CD4-positive, alpha-beta memory T cell (primary cell): ENCODE measurements around the gene RETSAT. TPM values are rescaled to one million over a fixed set of nuclear protein-coding genes. Genes with fewer than 3 reads are reported as not detected.

Experiments
- CTCF ChIA-PET: fragments of 350-600 bp; sonication (Branson Sonifier 250); formaldehyde crosslinking; loops from one replicate; lab custom pipeline; 2021; ENCODE audit warnings: inconsistent platforms; ENCODE audit not compliant: partially characterized antibody; lab: Charles Lee
- POLR2A ChIA-PET: fragments of 350-600 bp; sonication (Branson Sonifier 250); formaldehyde crosslinking; loops from one replicate; lab custom pipeline; 2021; ENCODE audit not compliant: partially characterized antibody; lab: Charles Lee
- DNase-seq, 5 donors: peaks; one replicate each; pipeline versions ENCODE4 v3.0.0 to v3.0.0-alpha.2; 2020 to 2022; ENCODE audit warnings: mixed read lengths in 1 of 5
- H3K27ac ChIP-seq: one replicate; pipeline ENCODE4 v1.7.0; 2013; ENCODE audit warnings: low read depth, low read length
- H3K27me3 ChIP-seq: 2 replicates; pipeline ENCODE4 v1.7.0; 2013; ENCODE audit warnings: mild to moderate bottlenecking, low read length, moderate library complexity; ENCODE audit not compliant: insufficient read depth
- H3K36me3 ChIP-seq: 2 replicates; pipeline ENCODE4 v1.7.0; 2013; ENCODE audit warnings: mild to moderate bottlenecking, low read length, moderate library complexity; ENCODE audit not compliant: insufficient read depth
- H3K4me1 ChIP-seq: 2 replicates; pipeline ENCODE4 v1.7.0; 2013; ENCODE audit warnings: mild to moderate bottlenecking, low read length, moderate library complexity; ENCODE audit not compliant: insufficient read depth
- H3K4me3 ChIP-seq, 2 donors: one replicate each; pipeline ENCODE4 v1.7.0; 2013; ENCODE audit warnings: low read length in 2 of 2, mild to moderate bottlenecking in 1 of 2
- H3K9me3 ChIP-seq, 2 donors: one replicate each; pipeline ENCODE4 v1.7.0; 2013; ENCODE audit warnings: low read length in 2 of 2, control low read depth in 1 of 2; ENCODE audit not compliant: control insufficient read depth in 1 of 2
- H3K27ac Mint-ChIP-seq, 7 donors: one replicate each; pipeline ENCODE4 v1.8.0; 2020 to 2021; ENCODE audit warnings: mixed read lengths in 7 of 7, mild to moderate bottlenecking in 6 of 7, inconsistent platforms in 3 of 7, moderate library complexity in 3 of 7
- H3K27me3 Mint-ChIP-seq, 2 donors: one replicate each; pipeline ENCODE4 v1.8.0; 2020 to 2021; ENCODE audit warnings: mixed read lengths in 2 of 2
- H3K36me3 Mint-ChIP-seq, 2 donors: one replicate each; pipeline ENCODE4 v1.8.0; 2020 to 2021; ENCODE audit warnings: mixed read lengths in 2 of 2, inconsistent platforms in 1 of 2, mild to moderate bottlenecking in 1 of 2
- H3K4me1 Mint-ChIP-seq, 4 donors: one replicate each; pipeline ENCODE4 v1.8.0; 2020 to 2021; ENCODE audit warnings: mixed read lengths in 4 of 4, mild to moderate bottlenecking in 1 of 4
- H3K4me3 Mint-ChIP-seq, 8 donors: one replicate each; pipeline ENCODE4 v1.8.0; 2020 to 2021; ENCODE audit warnings: mixed read lengths in 8 of 8, mild to moderate bottlenecking in 7 of 8, moderate library complexity in 6 of 8, inconsistent platforms in 3 of 8
- H3K9me3 Mint-ChIP-seq, 8 donors: one replicate each; pipeline ENCODE4 v1.8.0; 2020 to 2021; ENCODE audit warnings: mixed read lengths in 8 of 8, mild to moderate bottlenecking in 5 of 8, inconsistent platforms in 3 of 8, moderate library complexity in 1 of 8
- intact Hi-C: fragments of 100-400 bp; cut with micrococcal nuclease; formaldehyde crosslinking; loops from one replicate; pipeline ENCODE4 v1.15.1; 2023
- polyA plus RNA-seq, 2 donors: library from polyadenylated mRNA; unstranded; fragments of 300-500 nt; fragmentation: Illumina TruSeq; gene quantifications; one replicate each; pipeline ENCODE4 v1.2.3, GENCODE V29; 2021
- total RNA-seq, 2 experiments: library from RNA; stranded (reverse); gene quantifications; one replicate each; pipeline ENCODE4 v1.2.3, GENCODE V29; 2021

Gene RETSAT
- total and polyA plus RNA-seq, 4 experiments from 2014 or later = 20.8 to 33.4 (median 28.7) TPM

GRCh38 chr2:85327822-85328617 lies 26.3 kb downstream of the RETSAT start, which contains the start of gene TGOLN2:
TSS of gene TGOLN2 (minus strand) at chr2:85327989. CDS start at chr2:85327962, 27 bp downstream.
- Mint-ChIP-seq H3K27me3 (no peaks in the 10 kb centered on the region), H3K27ac (peak within 1 kb of the TSS; percentile 97 to 100 (median 100)), H3K9me3 (no peaks in the 10 kb centered on the region), H3K36me3 (peaks cover 44 to 54% of the 10 kb centered on the region in 2 donors), H3K4me3 (peak within 1 kb of the TSS; percentile 92 to 100 (median 98)), H3K4me1 (peaks cover 21 to 65% (median 34%) of the 10 kb centered on the region in 4 donors)
- Histone ChIP-seq H3K27ac (peak within 1 kb of the TSS; percentile 98), H3K36me3 (peaks cover 19% of the 10 kb centered on the region), H3K4me1 (peaks cover 44% of the 10 kb centered on the region), H3K4me3 (peak within 1 kb of the TSS; percentile 99 to 100), H3K9me3 (no peaks in the 10 kb centered on the region), H3K27me3 (no peaks in the 10 kb centered on the region)
- DNase-seq = peak; percentile 93 to 96 (median 95)
- POLR2A ChIA-PET = interaction anchor here (0.6 to 12.9 kb wide), 38 partner anchors 8 to 1113 kb away, joined by 3 to 268 read pairs (median 6); partner anchors contain the start of genes C2orf68, CAPG, ELMOD3 and GGCX
- intact Hi-C loops = loop anchor here (1.0 to 10.0 kb wide), 7 partner anchors 17 to 1113 kb away; partner anchors contain the start of genes C2orf68, ELMOD3, KDM3A and MAT2A
- CTCF ChIA-PET = interaction anchor here (1.0 to 5.5 kb wide), 8 partner anchors 10 to 388 kb away, joined by 3 to 28 read pairs (median 8); partner anchors contain the start of genes ELMOD3, RETSAT and SH2D6

GRCh38 chr2:85327160-85327821 lies 27.0 kb downstream of the RETSAT start:
- Histone ChIP-seq H3K4me3 (peak overlapping the region; percentile 99 to 100), H3K4me1 (peaks cover 51% of the 10 kb centered on the region), H3K36me3 (peaks cover 26% of the 10 kb centered on the region), H3K9me3 (no peaks in the 10 kb centered on the region), H3K27ac (peak overlapping the region; percentile 98), H3K27me3 (no peaks in the 10 kb centered on the region)
- Mint-ChIP-seq H3K36me3 (peaks cover 51 to 62% of the 10 kb centered on the region in 2 donors), H3K27me3 (no peaks in the 10 kb centered on the region), H3K9me3 (no peaks in the 10 kb centered on the region), H3K4me1 (peaks cover 27 to 72% (median 40%) of the 10 kb centered on the region in 4 donors), H3K27ac (peak overlapping the region; percentile 97 to 100 (median 100)), H3K4me3 (peak overlapping the region; percentile 92 to 100 (median 98))
- intact Hi-C loops = loop anchor here (2.0 to 10.0 kb wide), 3 partner anchors 16 to 288 kb away; partner anchors contain the start of genes C2orf68 and USP39
- ChIA-PET CTCF (interaction anchor here (0.6 to 5.5 kb wide), 10 partner anchors 9 to 388 kb away, joined by 3 to 28 read pairs (median 6); partner anchors contain the start of genes ELMOD3, RETSAT and SH2D6), POLR2A (interaction anchor here (0.6 to 12.9 kb wide), 45 partner anchors 8 to 1114 kb away, joined by 3 to 268 read pairs (median 5); partner anchors contain the start of genes C2orf68, CAPG, ELMOD3 and GGCX)
- DNase-seq = peak; percentile 60 to 76 (median 68)

GRCh38 chr2:85326406-85327159 lies 27.7 kb downstream of the RETSAT start:
- POLR2A ChIA-PET = interaction anchor here (0.5 to 12.9 kb wide), 41 partner anchors 9 to 1115 kb away, joined by 3 to 268 read pairs (median 6); partner anchors contain the start of genes C2orf68, CAPG, ELMOD3 and GGCX
- Mint-ChIP-seq H3K27ac (peak overlapping the region; percentile 97 to 100 (median 100)), H3K4me3 (peak overlapping the region; percentile 92 to 100 (median 98)), H3K27me3 (no peaks in the 10 kb centered on the region), H3K9me3 (no peaks in the 10 kb centered on the region), H3K36me3 (peaks cover 58 to 69% of the 10 kb centered on the region in 2 donors), H3K4me1 (peaks cover 33 to 79% (median 47%) of the 10 kb centered on the region in 4 donors)
- Histone ChIP-seq H3K4me3 (peak overlapping the region; percentile 99 to 100), H3K27ac (peak overlapping the region; percentile 98), H3K36me3 (peaks cover 33% of the 10 kb centered on the region), H3K9me3 (no peaks in the 10 kb centered on the region), H3K4me1 (peaks cover 58% of the 10 kb centered on the region), H3K27me3 (no peaks in the 10 kb centered on the region)
- CTCF ChIA-PET = interaction anchor here (0.6 to 5.5 kb wide), 10 partner anchors 9 to 387 kb away, joined by 3 to 28 read pairs (median 6); partner anchors contain the start of genes ELMOD3, RETSAT and SH2D6
- peak; percentile 57 to 74 (median 65) for DNase-seq
- intact Hi-C loops = loop anchor here (1.0 to 10.0 kb wide), 4 partner anchors 8 to 288 kb away; partner anchors contain the start of genes C2orf68 and USP39

- Mint-ChIP-seq H3K27ac (peak overlapping the region; percentile 49 to 100 (median 99)), H3K9me3 (no peaks in the 10 kb centered on the region), H3K27me3 (no peaks in the 10 kb centered on the region), H3K36me3 (peaks cover 69 to 80% of the 10 kb centered on the region in 2 donors), H3K4me3 (peak overlapping the region; percentile 92 to 100 (median 98)), H3K4me1 (peaks cover 44 to 91% (median 57%) of the 10 kb centered on the region in 4 donors)
- Histone ChIP-seq H3K4me3 (peak overlapping the region; percentile 99 to 100), H3K36me3 (peaks cover 43% of the 10 kb centered on the region), H3K4me1 (peaks cover 70% of the 10 kb centered on the region), H3K27me3 (no peaks in the 10 kb centered on the region), H3K9me3 (no peaks in the 10 kb centered on the region), H3K27ac (peak overlapping the region; percentile 98)
- ChIA-PET CTCF (interaction anchor here (1.0 to 5.5 kb wide), 3 partner anchors 26 to 227 kb away, joined by 3 to 28 read pairs (median 4); no protein-coding TSS in a partner anchor), POLR2A (interaction anchor here (0.8 to 12.9 kb wide), 8 partner anchors 12 to 781 kb away, joined by 3 to 268 read pairs (median 18); partner anchors contain the start of genes ELMOD3, GGCX, KCMF1 and MAT2A)
- no peak for DNase-seq
- intact Hi-C loops = loop anchor here (10.0 kb wide), 1 partner anchor 289 kb away; the partner anchor contains the start of genes C2orf68 and USP39
Observed at GRCh38 chr2:85325466-85325811, 28.9 kb downstream of the RETSAT start.

GRCh38 chr2:85324639-85325465 lies 29.5 kb downstream of the RETSAT start:
- H3K36me3 Mint-ChIP-seq = peaks cover 75 to 86% of the 10 kb centered on the region in 2 donors
- no peaks in the 10 kb centered on the region for H3K9me3 Mint-ChIP-seq
- peak in 1 of 5 donors; percentile 60 for DNase-seq
- H3K4me3 Mint-ChIP-seq = peak overlapping the region; percentile 92 to 100 (median 98)
- Histone ChIP-seq H3K36me3 (peaks cover 49% of the 10 kb centered on the region), H3K27me3 (no peaks in the 10 kb centered on the region), H3K9me3 (no peaks in the 10 kb centered on the region), H3K27ac (peak overlapping the region; percentile 98), H3K4me3 (peak overlapping the region; percentile 99 to 100), H3K4me1 (peaks cover 76% of the 10 kb centered on the region)
- intact Hi-C loops = loop anchor here (10.0 kb wide), 1 partner anchor 290 kb away; the partner anchor contains the start of genes C2orf68 and USP39
- H3K27me3 Mint-ChIP-seq = no peaks in the 10 kb centered on the region
- H3K27ac Mint-ChIP-seq = peak overlapping the region; percentile 49 to 100 (median 99)
- ChIA-PET CTCF (interaction anchor here (1.0 to 5.5 kb wide), 5 partner anchors 16 to 227 kb away, joined by 3 to 28 read pairs (median 4); no protein-coding TSS in a partner anchor), POLR2A (interaction anchor here (0.6 to 12.9 kb wide), 8 partner anchors 12 to 353 kb away, joined by 3 to 268 read pairs (median 4); partner anchors contain the start of genes ELMOD3, GGCX, KCMF1 and RETSAT)
- peaks cover 49 to 97% (median 63%) of the 10 kb centered on the region in 4 donors for H3K4me1 Mint-ChIP-seq
